ENCODE data around the gene RASSF5.

DNA sequence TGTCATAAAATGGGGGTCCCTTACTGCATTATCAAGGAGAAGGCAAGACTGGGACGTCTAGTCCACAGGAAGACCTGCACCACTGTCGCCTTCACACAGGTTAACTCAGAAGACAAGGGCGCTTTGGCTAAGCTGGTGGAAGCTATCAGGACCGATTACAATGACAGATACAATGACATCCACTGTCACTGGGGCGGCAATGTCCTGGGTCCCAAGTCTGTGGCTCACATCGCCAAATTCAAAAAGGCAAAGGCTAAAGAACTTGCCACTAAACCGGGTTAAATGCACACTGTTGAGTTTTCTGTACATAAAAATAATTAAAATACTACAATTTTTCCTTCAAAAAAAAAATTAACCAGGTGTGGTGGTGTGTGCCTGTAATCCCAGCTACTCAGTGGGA is 22.1 kb downstream of the RASSF5 start:
- TF ChIP-seq TAL1 (IDR thresholded peaks at IDR 0.05) (no peak), TSC22D4 (tag; IDR thresholded peaks at IDR 0.05) (no peak), FOXJ2 (tag; IDR thresholded peaks at IDR 0.05) (no peak), TBL1XR1 (IDR thresholded peaks at IDR 0.05; ENCODE audit: low read length in 2 of 2) (no peak), L3MBTL2 (IDR thresholded peaks at IDR 0.05) (no peak), ZNF121 (CRISPR knock-in tag; conservative IDR thresholded peaks at IDR 0.05) (no peak), GATA2 (CRISPR knock-in tag; IDR thresholded peaks at IDR 0.05) (no peak), CBFB (CRISPR knock-in tag; IDR thresholded peaks at IDR 0.05) (no peak)
- TF ChIP-seq, protein P1, sequence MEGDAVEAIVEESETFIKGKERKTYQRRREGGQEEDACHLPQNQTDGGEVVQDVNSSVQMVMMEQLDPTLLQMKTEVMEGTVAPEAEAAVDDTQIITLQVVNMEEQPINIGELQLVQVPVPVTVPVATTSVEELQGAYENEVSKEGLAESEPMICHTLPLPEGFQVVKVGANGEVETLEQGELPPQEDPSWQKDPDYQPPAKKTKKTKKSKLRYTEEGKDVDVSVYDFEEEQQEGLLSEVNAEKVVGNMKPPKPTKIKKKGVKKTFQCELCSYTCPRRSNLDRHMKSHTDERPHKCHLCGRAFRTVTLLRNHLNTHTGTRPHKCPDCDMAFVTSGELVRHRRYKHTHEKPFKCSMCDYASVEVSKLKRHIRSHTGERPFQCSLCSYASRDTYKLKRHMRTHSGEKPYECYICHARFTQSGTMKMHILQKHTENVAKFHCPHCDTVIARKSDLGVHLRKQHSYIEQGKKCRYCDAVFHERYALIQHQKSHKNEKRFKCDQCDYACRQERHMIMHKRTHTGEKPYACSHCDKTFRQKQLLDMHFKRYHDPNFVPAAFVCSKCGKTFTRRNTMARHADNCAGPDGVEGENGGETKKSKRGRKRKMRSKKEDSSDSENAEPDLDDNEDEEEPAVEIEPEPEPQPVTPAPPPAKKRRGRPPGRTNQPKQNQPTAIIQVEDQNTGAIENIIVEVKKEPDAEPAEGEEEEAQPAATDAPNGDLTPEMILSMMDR (IDR thresholded peaks at IDR 0.05 in 2 of 3, conservative IDR thresholded peaks at IDR 0.05 in 1 of 3; ENCODE audit: insufficient read depth in 2 of 3, low read depth in 1 of 3, low read length in 3 of 3), result no peak

All from K562 (cell line).